ENCODE results near the gene PREX1.

DNA sequence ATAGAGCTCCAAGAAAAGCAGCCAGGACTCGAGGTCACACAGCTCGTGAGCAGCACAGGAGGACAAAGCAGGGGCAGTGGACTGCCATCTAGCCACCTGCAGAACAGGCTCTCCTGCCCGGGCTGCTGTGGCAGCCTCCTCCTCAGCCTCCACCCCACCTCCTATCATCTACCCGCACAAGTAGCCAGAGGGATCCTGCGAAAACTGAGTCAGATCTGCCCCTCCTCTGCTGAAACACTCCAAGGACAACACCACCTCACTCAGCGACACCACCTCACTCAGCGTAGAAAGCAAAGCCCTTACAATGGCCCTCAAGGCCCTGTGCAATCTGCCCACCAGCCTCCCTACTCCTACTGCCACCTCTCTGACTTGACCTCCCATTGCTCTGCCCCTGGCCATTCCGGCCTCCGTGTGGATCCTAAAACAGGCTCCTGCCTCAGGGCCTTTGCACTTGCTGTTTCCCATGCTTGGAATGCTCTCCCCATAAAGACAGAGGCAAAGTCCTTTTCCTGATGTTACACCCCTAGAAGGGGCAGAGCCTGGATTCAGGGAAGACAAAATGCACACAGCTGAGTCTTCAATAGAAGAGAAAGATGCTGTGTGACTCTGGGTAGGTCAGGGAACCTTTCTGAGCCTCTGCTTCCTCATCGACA lies 19.3 kb downstream of the PREX1 start:
- TF ChIP-seq, protein P1, sequence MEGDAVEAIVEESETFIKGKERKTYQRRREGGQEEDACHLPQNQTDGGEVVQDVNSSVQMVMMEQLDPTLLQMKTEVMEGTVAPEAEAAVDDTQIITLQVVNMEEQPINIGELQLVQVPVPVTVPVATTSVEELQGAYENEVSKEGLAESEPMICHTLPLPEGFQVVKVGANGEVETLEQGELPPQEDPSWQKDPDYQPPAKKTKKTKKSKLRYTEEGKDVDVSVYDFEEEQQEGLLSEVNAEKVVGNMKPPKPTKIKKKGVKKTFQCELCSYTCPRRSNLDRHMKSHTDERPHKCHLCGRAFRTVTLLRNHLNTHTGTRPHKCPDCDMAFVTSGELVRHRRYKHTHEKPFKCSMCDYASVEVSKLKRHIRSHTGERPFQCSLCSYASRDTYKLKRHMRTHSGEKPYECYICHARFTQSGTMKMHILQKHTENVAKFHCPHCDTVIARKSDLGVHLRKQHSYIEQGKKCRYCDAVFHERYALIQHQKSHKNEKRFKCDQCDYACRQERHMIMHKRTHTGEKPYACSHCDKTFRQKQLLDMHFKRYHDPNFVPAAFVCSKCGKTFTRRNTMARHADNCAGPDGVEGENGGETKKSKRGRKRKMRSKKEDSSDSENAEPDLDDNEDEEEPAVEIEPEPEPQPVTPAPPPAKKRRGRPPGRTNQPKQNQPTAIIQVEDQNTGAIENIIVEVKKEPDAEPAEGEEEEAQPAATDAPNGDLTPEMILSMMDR (IDR thresholded peaks at IDR 0.05; ENCODE audit: low read depth, low read length) = no peak
- TF ChIP-seq, protein P2, sequence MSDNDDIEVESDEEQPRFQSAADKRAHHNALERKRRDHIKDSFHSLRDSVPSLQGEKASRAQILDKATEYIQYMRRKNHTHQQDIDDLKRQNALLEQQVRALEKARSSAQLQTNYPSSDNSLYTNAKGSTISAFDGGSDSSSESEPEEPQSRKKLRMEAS (IDR thresholded peaks at IDR 0.05; ENCODE audit: low read depth, low read length) = no peak
- TF ChIP-seq POLR2A (IDR thresholded peaks at IDR 0.05; ENCODE audit: extremely low read depth, insufficient read length) (no peak), MYC (IDR thresholded peaks at IDR 0.05; ENCODE audit: low read depth, low read length) (no peak)
